ENCODE data around the gene PSMA8.

DNA sequence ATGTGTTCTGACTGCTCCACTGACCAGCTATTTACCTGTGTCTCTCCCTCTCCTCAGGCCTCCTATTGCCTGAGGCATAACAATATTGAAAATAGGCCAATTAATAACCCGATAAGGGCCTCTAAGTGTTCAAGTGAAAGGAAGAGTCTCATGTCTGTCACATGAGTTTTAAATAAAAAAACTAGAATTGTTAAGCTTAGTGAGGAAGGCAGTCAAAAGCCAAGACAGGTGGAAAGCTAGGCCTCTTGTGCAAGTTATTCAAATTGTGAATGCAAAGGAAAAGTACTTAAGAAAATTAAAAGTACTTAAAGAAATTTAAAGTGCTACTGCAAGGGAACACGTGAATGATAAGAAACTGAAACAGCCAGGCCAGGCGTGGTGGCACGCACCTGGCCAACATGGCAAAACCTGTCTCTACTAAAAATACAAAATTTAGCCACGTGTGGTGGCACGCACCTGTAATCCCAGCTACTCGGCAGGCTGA is 47.7 kb downstream of the PSMA8 start:
- TF ChIP-seq, protein P1, sequence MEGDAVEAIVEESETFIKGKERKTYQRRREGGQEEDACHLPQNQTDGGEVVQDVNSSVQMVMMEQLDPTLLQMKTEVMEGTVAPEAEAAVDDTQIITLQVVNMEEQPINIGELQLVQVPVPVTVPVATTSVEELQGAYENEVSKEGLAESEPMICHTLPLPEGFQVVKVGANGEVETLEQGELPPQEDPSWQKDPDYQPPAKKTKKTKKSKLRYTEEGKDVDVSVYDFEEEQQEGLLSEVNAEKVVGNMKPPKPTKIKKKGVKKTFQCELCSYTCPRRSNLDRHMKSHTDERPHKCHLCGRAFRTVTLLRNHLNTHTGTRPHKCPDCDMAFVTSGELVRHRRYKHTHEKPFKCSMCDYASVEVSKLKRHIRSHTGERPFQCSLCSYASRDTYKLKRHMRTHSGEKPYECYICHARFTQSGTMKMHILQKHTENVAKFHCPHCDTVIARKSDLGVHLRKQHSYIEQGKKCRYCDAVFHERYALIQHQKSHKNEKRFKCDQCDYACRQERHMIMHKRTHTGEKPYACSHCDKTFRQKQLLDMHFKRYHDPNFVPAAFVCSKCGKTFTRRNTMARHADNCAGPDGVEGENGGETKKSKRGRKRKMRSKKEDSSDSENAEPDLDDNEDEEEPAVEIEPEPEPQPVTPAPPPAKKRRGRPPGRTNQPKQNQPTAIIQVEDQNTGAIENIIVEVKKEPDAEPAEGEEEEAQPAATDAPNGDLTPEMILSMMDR (IDR thresholded peaks at IDR 0.05): no peak
- no peak for TF ChIP-seq POLR2A (IDR thresholded peaks at IDR 0.05)

All from sigmoid colon (tissue), 3 donors.